Choroid plexus epithelial cell (primary cell): ENCODE measurements around the gene U2AF1L4.

ENCODE experiments used
- DNase-seq: peaks from one replicate; pipeline ENCODE4 v3.0.0-alpha.2; 2010; ENCODE audit warnings: low read depth
- H3K4me3 ChIP-seq: 2 replicates; pipeline ENCODE4 v1.5.1; 2011; ENCODE audit warnings: low read depth, mild to moderate bottlenecking, control low read depth, low read length, moderate library complexity
- TF ChIP-seq, protein P1 (sequence below): conservative IDR thresholded peaks from 2 replicates; pipeline ENCODE4 v1.5.1; 2011; ENCODE audit warnings: low read depth, mild to moderate bottlenecking, control low read depth, inconsistent platforms, low read length, moderate library complexity

The U2AF1L4 gene

DNA sequence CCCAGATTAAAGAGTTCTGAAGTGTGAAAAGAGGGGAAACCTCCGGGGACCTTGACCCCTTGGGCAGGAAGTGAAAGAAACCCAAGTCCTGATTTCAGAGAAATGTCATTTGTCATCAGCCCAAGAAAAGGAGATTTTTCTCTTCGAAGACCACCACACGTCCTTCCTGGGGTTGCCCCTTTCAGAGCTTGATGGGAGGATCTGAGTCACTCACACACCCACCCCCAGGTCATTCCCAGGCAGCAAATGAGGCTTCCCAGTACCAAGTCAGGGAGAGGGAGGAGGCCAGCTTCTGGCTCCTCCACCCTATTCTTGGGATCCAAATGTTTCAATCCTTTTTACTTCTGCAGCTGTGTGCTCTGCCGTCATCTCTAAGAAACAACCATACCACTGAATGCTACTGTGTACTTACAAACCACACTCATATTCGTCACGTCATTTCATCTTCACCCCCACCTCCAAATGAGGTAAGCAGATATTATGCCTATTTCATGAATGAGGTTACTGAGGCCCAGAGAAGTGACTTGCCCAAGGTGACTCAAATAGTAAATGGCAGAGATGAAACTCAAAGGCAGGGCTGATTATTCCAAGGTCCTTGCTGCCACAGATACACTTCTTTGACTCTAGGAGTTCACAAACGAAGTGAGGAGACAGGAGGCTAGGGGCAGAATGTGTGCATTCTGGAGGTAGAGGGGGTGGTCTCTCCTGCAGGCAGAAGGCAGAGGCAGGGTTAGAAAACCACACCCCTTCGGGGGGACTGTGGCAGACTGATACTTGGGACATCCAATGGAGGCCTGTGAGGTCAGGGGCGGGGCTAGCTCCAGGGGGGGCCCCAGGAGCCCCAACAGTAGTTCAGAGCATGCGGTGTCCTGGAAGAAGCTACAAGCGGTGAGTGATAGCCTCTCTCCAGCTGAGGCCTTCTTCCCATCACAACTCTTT lies 32.4 kb downstream of the U2AF1L4 start:
- H3K4me3 ChIP-seq, result no peak overlapping the region

DNA sequence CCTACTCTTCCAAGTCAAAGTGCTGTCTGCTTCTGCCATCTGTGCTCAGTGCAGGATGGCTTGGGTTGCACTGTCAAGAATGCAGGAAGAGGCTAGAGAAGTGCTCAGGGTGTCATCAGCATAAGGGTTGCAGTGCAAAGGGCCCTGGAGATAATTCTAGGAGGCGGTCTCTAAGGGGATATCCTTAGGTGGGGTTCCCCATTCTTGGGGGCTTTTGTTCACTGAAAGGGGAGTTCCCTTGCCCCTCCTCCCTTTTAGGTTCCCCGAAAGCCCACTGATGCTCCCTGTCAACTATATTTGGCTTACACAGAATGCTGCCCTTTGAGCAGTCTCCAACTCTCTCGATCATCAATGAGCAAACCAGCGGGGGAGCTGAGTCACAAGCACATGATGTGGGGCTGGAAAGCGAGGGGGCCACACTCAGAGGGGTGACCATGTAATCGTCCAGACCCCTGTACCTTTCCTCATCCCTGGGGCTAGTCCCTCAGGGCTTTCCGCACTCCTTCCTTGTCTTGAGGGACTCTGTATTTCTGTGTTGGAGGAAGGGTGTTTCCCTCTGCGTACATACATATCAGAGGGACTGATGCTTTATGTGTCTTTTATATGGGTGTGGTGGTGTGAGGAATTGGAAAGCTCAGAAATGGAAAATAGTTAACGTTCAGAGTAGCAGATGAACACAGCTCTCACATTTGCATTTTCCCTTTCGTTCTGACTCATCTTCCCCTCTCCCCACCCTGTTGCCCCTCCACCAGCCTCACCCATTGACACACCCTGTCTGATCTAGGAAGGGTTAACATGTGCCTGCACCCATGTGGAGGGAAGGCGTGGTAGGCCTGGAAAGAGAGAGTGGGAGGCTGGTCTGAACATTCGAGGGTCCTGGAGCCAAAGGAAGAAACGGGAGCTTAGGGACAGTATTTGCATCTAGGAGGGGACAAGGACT lies 34.2 kb downstream of the U2AF1L4 start:
- H3K4me3 ChIP-seq, result no peak overlapping the region
- DNase-seq, result no peak
- TF ChIP-seq, protein P1, sequence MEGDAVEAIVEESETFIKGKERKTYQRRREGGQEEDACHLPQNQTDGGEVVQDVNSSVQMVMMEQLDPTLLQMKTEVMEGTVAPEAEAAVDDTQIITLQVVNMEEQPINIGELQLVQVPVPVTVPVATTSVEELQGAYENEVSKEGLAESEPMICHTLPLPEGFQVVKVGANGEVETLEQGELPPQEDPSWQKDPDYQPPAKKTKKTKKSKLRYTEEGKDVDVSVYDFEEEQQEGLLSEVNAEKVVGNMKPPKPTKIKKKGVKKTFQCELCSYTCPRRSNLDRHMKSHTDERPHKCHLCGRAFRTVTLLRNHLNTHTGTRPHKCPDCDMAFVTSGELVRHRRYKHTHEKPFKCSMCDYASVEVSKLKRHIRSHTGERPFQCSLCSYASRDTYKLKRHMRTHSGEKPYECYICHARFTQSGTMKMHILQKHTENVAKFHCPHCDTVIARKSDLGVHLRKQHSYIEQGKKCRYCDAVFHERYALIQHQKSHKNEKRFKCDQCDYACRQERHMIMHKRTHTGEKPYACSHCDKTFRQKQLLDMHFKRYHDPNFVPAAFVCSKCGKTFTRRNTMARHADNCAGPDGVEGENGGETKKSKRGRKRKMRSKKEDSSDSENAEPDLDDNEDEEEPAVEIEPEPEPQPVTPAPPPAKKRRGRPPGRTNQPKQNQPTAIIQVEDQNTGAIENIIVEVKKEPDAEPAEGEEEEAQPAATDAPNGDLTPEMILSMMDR, result no peak

More for the DNA sequence above, 32.4 kb downstream of the U2AF1L4 start:
- DNase-seq, result no peak
- TF ChIP-seq, protein P1, result no peak

DNA sequence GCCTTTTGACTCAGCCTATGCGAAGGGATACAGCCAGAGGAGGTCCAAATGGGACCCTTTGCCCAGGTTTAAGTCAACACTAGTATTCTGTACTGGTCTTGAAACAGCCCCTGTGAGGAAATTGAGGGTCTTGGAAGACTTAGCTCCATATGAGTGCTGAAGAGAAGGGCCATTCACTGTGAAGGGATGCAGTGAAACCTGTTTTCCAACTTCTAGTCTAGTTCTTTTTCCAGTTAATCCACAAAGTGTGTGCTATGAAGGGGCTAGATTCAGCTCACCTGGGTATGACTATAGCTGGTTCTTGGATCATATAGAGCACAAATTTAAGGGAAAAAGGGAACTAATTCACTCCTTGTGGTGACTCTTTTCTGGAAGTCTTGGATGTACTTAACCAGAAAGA lies 36.8 kb downstream of the U2AF1L4 start:
- TF ChIP-seq, protein P1, result no peak

DNA sequence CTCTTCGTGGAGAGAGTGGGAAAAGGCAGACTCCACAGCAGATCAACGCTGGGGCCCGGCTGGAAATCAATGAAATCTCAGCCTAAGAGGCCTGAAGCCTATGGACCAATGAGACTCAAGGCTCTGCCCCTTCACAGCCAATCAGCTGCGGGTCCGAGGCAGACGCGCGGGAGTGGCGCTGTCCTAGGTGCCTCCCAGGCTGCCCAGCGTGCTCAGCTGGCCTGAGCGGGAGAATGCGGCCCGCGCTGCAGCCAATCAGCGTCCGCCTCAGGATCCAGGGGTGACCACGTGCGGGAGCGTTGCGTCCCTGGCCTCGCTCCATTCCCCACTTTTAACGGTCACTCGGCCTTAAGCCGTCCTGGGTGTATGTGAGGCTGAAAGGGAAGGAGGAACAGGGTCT lies 41.0 kb downstream of the U2AF1L4 start, which contains the start of gene ZBTB32:
Gene ZBTB32, plus strand, starts transcription at position 341 of the 400 bp plus-strand sequence. CDS start 10,069 bp downstream, outside the sequence.
- peak; percentile 67 for DNase-seq
- H3K4me3 ChIP-seq, result no peak within 1 kb of the TSS

More for the DNA sequence above, 36.8 kb downstream of the U2AF1L4 start:
- DNase-seq, result no peak
- no peak overlapping the region for H3K4me3 ChIP-seq

DNA sequence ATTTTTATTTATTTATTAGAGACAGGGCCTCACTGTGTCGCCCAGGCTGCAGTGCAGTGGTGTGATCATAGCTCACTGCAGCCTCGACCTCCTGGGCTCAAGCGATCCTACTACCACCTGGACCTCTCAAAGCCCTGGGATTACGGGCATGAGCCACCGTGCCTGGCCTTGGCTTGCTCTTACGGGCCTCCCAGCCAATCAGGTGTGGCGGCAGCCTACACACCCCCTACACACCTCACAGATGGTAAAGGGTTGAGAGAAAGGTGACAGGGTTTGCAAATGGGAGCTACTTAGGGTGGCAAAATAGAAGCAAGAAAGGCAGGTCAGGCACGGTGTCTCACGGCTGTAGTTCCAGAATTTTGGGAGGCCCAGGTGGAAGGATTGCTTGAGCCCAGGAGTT lies 41.9 kb downstream of the U2AF1L4 start:
- DNase-seq, result no peak
- H3K4me3 ChIP-seq, result no peak overlapping the region
- TF ChIP-seq, protein P1, result no peak

More for the DNA sequence above, 41.0 kb downstream of the U2AF1L4 start, which contains the start of gene ZBTB32:
- TF ChIP-seq, protein P1, result no peak

DNA sequence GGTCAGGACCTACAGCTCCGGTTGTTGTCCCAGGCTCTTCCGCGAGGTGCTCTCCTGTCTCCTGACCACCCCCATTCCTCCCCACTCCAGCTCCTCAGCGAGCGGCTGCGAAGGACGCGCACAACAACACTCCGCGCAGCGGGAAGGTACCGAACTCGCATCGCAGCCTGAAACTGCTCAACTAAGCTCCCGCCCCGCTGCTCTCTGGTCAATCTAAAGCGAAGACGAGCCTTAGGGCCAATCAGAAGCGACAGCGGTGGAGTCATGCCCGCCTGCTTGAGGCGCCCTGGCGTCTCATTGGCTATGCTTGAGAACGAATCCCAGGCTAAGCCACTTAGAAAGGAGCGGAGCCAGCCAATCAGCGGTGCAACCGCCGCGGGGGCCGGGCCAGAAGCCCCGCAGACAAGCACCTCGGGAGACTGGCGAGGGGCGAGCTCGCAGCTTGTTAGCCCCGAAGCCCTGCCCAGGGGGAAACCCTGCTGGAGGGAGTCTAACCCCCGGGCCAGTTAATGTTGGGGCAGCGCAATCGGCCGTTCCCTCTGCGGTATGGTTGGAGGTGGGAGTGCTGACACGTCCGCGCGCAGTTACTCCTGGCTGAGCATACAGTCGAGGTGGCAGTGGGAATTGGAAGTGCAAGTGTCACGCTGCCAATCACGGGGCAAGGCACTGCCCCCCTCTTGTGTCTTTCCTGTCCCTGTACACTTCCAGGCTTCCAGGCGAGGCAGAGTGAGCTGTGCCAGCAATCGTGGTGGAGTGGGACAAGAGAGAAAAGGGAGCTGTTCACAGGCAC lies 42.8 kb downstream of the U2AF1L4 start:
- TF ChIP-seq, protein P1, result no peak
- H3K4me3 ChIP-seq, result peak overlapping the region; percentile 62
- DNase-seq, result peak; percentile 99
